HG03097 (cell line): ENCODE data around the gene APLN.

Experiments used
- ATAC-seq: cut with Tn5 transposase; IDR thresholded peaks from one replicate; pipeline ENCODE4 v1.9.1; 2021; ENCODE audit not compliant: unreplicated experiment, low FRiP score

Gene APLN

GRCh38 chrX:129654652-129655546 lies at the start of gene APLN:
APLN (minus strand) TSS chrX:129654956; CDS start chrX:129654630, 326 bp downstream.
- no peak for ATAC-seq

GRCh38 chrX:129704491-129704890 lies 49.7 kb upstream of the APLN start:
- no peak for ATAC-seq

GRCh38 chrX:129701624-129702069 lies 46.9 kb upstream of the APLN start:
- no peak for ATAC-seq

- no peak for ATAC-seq
These were observed 45.8 kb upstream of the APLN start for GRCh38 chrX:129700536-129700935.

GRCh38 chrX:129698150-129698549 lies 43.4 kb upstream of the APLN start:
- no peak for ATAC-seq

- ATAC-seq: no peak
These were observed 42.6 kb upstream of the APLN start for GRCh38 chrX:129697204-129697829.

GRCh38 chrX:129696463-129697155 lies 41.9 kb upstream of the APLN start:
- ATAC-seq: no peak

- ATAC-seq: no peak
These were observed 41.2 kb upstream of the APLN start for GRCh38 chrX:129695937-129696336.

- no peak for ATAC-seq
These were observed 40.8 kb upstream of the APLN start for GRCh38 chrX:129695535-129695934.

GRCh38 chrX:129694805-129695204 lies 40.0 kb upstream of the APLN start:
- no peak for ATAC-seq

- ATAC-seq: no peak
These were observed 38.6 kb upstream of the APLN start for GRCh38 chrX:129693354-129693753.

- no peak for ATAC-seq
These were observed 35.7 kb upstream of the APLN start for GRCh38 chrX:129690435-129690834.

- no peak for ATAC-seq
These were observed 35.0 kb upstream of the APLN start for GRCh38 chrX:129689796-129690195.

GRCh38 chrX:129688097-129688496 lies 33.3 kb upstream of the APLN start:
- no peak for ATAC-seq

GRCh38 chrX:129686422-129686948 lies 31.7 kb upstream of the APLN start:
- ATAC-seq: no peak

- no peak for ATAC-seq
These were observed 28.2 kb upstream of the APLN start for GRCh38 chrX:129682979-129683378.

- ATAC-seq: no peak
These were observed 25.1 kb upstream of the APLN start for GRCh38 chrX:129679901-129680300.

GRCh38 chrX:129678614-129679195 lies 23.9 kb upstream of the APLN start:
- ATAC-seq: no peak

GRCh38 chrX:129667412-129667811 lies 12.7 kb upstream of the APLN start:
- no peak for ATAC-seq

GRCh38 chrX:129665916-129666644 lies 11.3 kb upstream of the APLN start:
- no peak for ATAC-seq
